HG03442 (cell line): ENCODE data around the gene COL13A1.

Experiments
- ATAC-seq: cut with Tn5 transposase; IDR thresholded peaks from one replicate; pipeline ENCODE4 v1.9.1; 2021; ENCODE audit warnings: mild to moderate bottlenecking, moderate library complexity; ENCODE audit not compliant: unreplicated experiment

COL13A1 gene

GRCh38 chr10:69960988-69961880, 159.5 kb downstream of the COL13A1 start:
- ATAC-seq = no peak

GRCh38 chr10:69961881-69962745, 160.4 kb downstream of the COL13A1 start:
- ATAC-seq = no peak

- no peak for ATAC-seq
These were observed 161.0 kb downstream of the COL13A1 start for GRCh38 chr10:69962746-69963135.

- ATAC-seq = no peak
These were observed 161.6 kb downstream of the COL13A1 start for GRCh38 chr10:69963178-69963834.

GRCh38 chr10:69963835-69964710, 162.4 kb downstream of the COL13A1 start:
- no peak for ATAC-seq

- no peak for ATAC-seq
These were observed 163.4 kb downstream of the COL13A1 start for GRCh38 chr10:69965086-69965485.

GRCh38 chr10:69965919-69966662, 164.4 kb downstream of the COL13A1 start:
- ATAC-seq = no peak

GRCh38 chr10:69968830-69969229, 167.1 kb downstream of the COL13A1 start:
- no peak for ATAC-seq

GRCh38 chr10:69969977-69970376, 168.3 kb downstream of the COL13A1 start:
- ATAC-seq = no peak

- ATAC-seq = no peak
These were observed 171.3 kb downstream of the COL13A1 start for GRCh38 chr10:69972981-69973397.

- ATAC-seq = no peak
These were observed 172.0 kb downstream of the COL13A1 start for GRCh38 chr10:69973678-69974077.

- no peak for ATAC-seq
These were observed 172.9 kb downstream of the COL13A1 start for GRCh38 chr10:69974551-69975155.

- no peak for ATAC-seq
These were observed 175.3 kb downstream of the COL13A1 start for GRCh38 chr10:69976795-69977546.

- no peak for ATAC-seq
These were observed 177.5 kb downstream of the COL13A1 start for GRCh38 chr10:69979174-69979573.

- no peak for ATAC-seq
These were observed 179.0 kb downstream of the COL13A1 start for GRCh38 chr10:69980672-69981071.

GRCh38 chr10:69988094-69988493, 186.4 kb downstream of the COL13A1 start:
- no peak for ATAC-seq

GRCh38 chr10:69991151-69991550, 189.4 kb downstream of the COL13A1 start:
- ATAC-seq = no peak

- ATAC-seq = no peak
These were observed 192.6 kb downstream of the COL13A1 start for GRCh38 chr10:69994262-69994661.
